T-cell (primary cell): Measurements from ENCODE around the gene SPAM1. TPM values are rescaled to one million over a fixed set of nuclear protein-coding genes. Genes with fewer than 3 reads are reported as not detected.
"Not testable (repeated sequence)": the region's sequence is repeated elsewhere in the genome, so short reads cannot be mapped to it uniquely, and the experiment has no call there.

Source experiments
- ATAC-seq, 4 experiments: fragments of 200-7000 bp in 3 of 4; fragments of 150-1000 bp in 1 of 4; cut with Tn5 transposase; replicated peaks in 1 of 4; 1 replicate in 3 of 4; 2 replicates in 1 of 4; pipeline ENCODE4 v1.10.0; 2021; ENCODE audit warnings: moderate library complexity in 3 of 4, mild to moderate bottlenecking in 2 of 4, moderate number of reproducible peaks in 1 of 4
- CTCF ChIA-PET, 2 donors: fragments of 300-600 bp; sonication (Branson Sonifier 250); formaldehyde crosslinking; loops; one replicate each; lab custom pipeline; 2022; ENCODE audit warnings: antibody characterized with exemption in 2 of 2; lab: Charles Lee
- POLR2A ChIA-PET, 2 donors: fragments of 300-600 bp; sonication (Branson Sonifier 250); formaldehyde crosslinking; loops; one replicate each; lab custom pipeline; 2022; ENCODE audit warnings: antibody characterized with exemption in 2 of 2; lab: Charles Lee
- DNase-seq, 35 experiments: peaks; one replicate each; pipeline versions ENCODE4 v3.0.0 to v3.0.0-alpha.2; 2013 to 2023
- H3K27ac ChIP-seq: one replicate; pipeline ENCODE4 v1.5.1; 2013; ENCODE audit warnings: low read length
- H3K27me3 ChIP-seq, 2 experiments: replicated peaks in 1 of 2; 1 replicate in 1 of 2; 2 replicates in 1 of 2; pipeline versions ENCODE4 v1.6.1 to v1.7.0; 2013; ENCODE audit warnings: low read length in 1 of 2, mixed read lengths in 1 of 2; ENCODE audit not compliant: control insufficient read depth in 2 of 2, insufficient read depth in 2 of 2; ENCODE audit errors: extremely low read depth in 1 of 2
- H3K36me3 ChIP-seq, 2 donors: 1 replicate in 1 of 2; 2 replicates in 1 of 2; pipeline versions ENCODE4 v1.6.1 to v1.7.0; 2013; ENCODE audit warnings: low read length in 1 of 2; ENCODE audit not compliant: control insufficient read depth in 2 of 2, insufficient read depth in 1 of 2; ENCODE audit errors: extremely low read depth in 1 of 2
- H3K4me1 ChIP-seq, 2 experiments: 1 replicate in 1 of 2; 2 replicates in 1 of 2; pipeline versions ENCODE4 v1.6.1 to v1.7.0; 2013; ENCODE audit warnings: low read length in 2 of 2, mixed read lengths in 1 of 2; ENCODE audit not compliant: insufficient read depth in 2 of 2, control insufficient read depth in 1 of 2; ENCODE audit errors: extremely low read depth in 1 of 2
- H3K4me3 ChIP-seq, 2 donors: 1 replicate in 1 of 2; 2 replicates in 1 of 2; pipeline versions ENCODE4 v1.5.1 to v1.7.0; 2013; ENCODE audit warnings: mild to moderate bottlenecking in 2 of 2, low read length in 1 of 2, moderate library complexity in 1 of 2; ENCODE audit not compliant: control insufficient read depth in 1 of 2; ENCODE audit errors: extremely low read depth in 1 of 2
- H3K9me3 ChIP-seq: 2 replicates; pipeline ENCODE4 v1.7.0; 2013
- H3K27ac Mint-ChIP-seq, 2 donors: one replicate each; pipeline ENCODE4 v1.8.0; 2020 to 2021; ENCODE audit warnings: mild to moderate bottlenecking in 2 of 2, mixed read lengths in 2 of 2
- H3K27me3 Mint-ChIP-seq, 2 donors: one replicate each; pipeline ENCODE4 v1.8.0; 2021 to 2022; ENCODE audit warnings: mixed read lengths in 2 of 2
- H3K36me3 Mint-ChIP-seq: one replicate; pipeline ENCODE4 v1.8.0; 2021; ENCODE audit warnings: mixed read lengths
- H3K4me1 Mint-ChIP-seq, 3 donors: one replicate each; pipeline ENCODE4 v1.8.0; 2020 to 2022; ENCODE audit warnings: mixed read lengths in 3 of 3, mild to moderate bottlenecking in 1 of 3
- H3K4me3 Mint-ChIP-seq, 3 donors: one replicate each; pipeline ENCODE4 v1.8.0; 2020 to 2022; ENCODE audit warnings: mild to moderate bottlenecking in 3 of 3, mixed read lengths in 3 of 3, moderate library complexity in 3 of 3
- H3K9me3 Mint-ChIP-seq, 3 donors: one replicate each; pipeline ENCODE4 v1.8.0; 2020 to 2022; ENCODE audit warnings: mixed read lengths in 3 of 3
- WGBS: methylation state at CpG from one replicate; pipeline ENCODE4 v1.1.5; 2013; ENCODE audit warnings: missing lambda C conversion rate; ENCODE audit not compliant: insufficient coverage; 5-methylcytosine and 5-hydroxymethylcytosine counted together
- total RNA-seq, 35 experiments: library from RNA in 6 of 35; stranded (reverse) in 6 of 35; fragments of 120-200 nt in 1 of 35; gene quantifications; one replicate each; pipeline versions ENCODE4 v1.2.1 to v1.2.4 and lab custom pipeline; 2013 to 2026

The SPAM1 gene
- total RNA-seq, 5 donors from 2014 or later (not counting 1 experiment from before 2014, with no cell fraction given), result not detected

DNA sequence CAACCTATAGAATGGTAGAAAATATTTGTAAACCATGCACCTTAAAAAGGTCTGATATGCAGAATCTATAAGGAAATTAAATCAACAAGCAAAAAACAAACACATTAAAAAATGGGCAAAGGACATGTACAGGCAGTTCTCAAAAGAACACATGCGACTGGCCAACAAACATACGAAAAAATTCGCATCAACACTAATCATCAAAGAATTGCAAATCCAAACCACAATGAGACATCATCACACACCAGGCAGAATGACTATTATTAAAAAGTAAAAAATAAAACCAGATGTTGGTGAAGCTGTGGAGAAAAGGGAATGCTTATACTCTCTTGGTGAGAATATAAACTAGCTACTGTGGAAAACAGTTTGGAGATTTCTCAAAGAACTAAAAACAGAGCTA, 74.7 kb downstream of the SPAM1 start:
- no peaks in the 10 kb centered on the region for H3K4me1 ChIP-seq
- CTCF ChIA-PET, result interaction anchor here in 1 of 2 donors (0.6 kb wide), 1 partner anchor 155 kb away, joined by 3 read pairs; the partner anchor contains the start of gene HYAL4
- Mint-ChIP-seq H3K4me1 (no peaks in the 10 kb centered on the region), H3K27me3 (no peaks in the 10 kb centered on the region), H3K4me3 (no peak overlapping the region), H3K9me3 (peaks cover 3 to 23% (median 22%) of the 10 kb centered on the region in 3 donors), H3K27ac (no peak overlapping the region), H3K36me3 (no peaks in the 10 kb centered on the region)
- WGBS, result no CpG with 5 or more reads among the region's 3 CpGs
- no peak overlapping the region for H3K27ac ChIP-seq
- no peaks in the 10 kb centered on the region for H3K9me3 ChIP-seq
- H3K4me3 ChIP-seq, result no peak overlapping the region
- POLR2A ChIA-PET, result no interaction called here
- no peaks in the 10 kb centered on the region for H3K36me3 ChIP-seq
- ATAC-seq (no peak), DNase-seq (no peak)
- no peaks in the 10 kb centered on the region for H3K27me3 ChIP-seq

DNA sequence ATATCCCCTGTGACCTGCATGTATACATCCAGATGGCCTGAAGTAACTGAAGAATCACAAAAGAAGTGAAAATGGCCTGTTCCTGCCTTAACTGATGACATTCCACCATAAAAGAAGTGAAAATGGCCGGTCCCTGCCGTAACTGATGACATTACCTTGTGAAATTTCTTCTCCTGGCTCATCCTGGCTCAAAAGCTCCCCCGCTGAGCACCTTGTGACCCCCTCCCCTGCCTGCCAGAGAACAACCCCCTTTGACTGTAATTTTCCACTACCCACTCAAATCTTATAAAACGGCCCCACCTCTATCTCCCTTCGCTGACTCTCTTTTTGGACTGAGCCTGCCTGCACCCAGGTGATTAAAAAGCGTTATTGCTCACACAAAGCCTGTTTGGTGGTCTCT, 83.3 kb downstream of the SPAM1 start:
- H3K4me3 ChIP-seq, POLR2A ChIA-PET, H3K4me3 Mint-ChIP-seq, H3K36me3 ChIP-seq, H3K36me3 Mint-ChIP-seq, H3K4me1 Mint-ChIP-seq, H3K27me3 Mint-ChIP-seq, H3K27ac Mint-ChIP-seq, ATAC-seq, H3K4me1 ChIP-seq, H3K27ac ChIP-seq, CTCF ChIA-PET, H3K9me3 Mint-ChIP-seq, DNase-seq, H3K27me3 ChIP-seq, H3K9me3 ChIP-seq: not testable (repeated sequence)
- 65% methylated on average over 6 of the region's 6 CpGs for WGBS

DNA sequence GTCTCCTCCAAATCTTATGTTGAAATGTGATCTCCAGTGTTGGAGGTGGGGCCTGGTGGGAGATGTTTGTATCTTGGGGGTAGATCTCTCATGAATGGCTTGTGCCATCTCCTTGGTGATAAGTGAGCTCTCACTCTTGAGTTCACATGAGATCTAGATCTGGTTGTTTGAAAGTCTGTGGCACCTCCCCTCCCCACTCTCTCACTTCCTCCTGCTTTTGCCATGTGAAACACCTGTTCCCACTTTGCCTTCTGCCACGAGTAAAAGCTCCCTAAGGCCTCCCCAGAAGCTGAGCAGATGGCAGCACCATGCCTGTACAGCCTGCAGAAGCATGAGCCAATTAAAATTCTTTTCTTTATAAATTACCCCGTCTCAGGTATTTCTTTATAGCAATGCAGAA, 84.3 kb downstream of the SPAM1 start:
- Mint-ChIP-seq H3K27me3 (peaks cover 3 to 6% of the 10 kb centered on the region in 2 donors), H3K4me1 (no peaks in the 10 kb centered on the region), H3K4me3 (no peak overlapping the region), H3K36me3 (no peaks in the 10 kb centered on the region), H3K9me3 (peaks cover 3 to 8% (median 3%) of the 10 kb centered on the region in 3 donors), H3K27ac (peak overlapping the region in 1 of 2 donors; percentile 65)
- no peaks in the 10 kb centered on the region for H3K9me3 ChIP-seq
- no peaks in the 10 kb centered on the region for H3K4me1 ChIP-seq
- no peaks in the 10 kb centered on the region for H3K36me3 ChIP-seq
- no peak for DNase-seq
- peaks cover 0 to 5% of the 10 kb centered on the region in 2 experiments for H3K27me3 ChIP-seq
- ChIA-PET POLR2A (no interaction called here), CTCF (no interaction called here)
- no peak for ATAC-seq
- H3K4me3 ChIP-seq, result no peak overlapping the region
- 14% methylated on average over 1 of the region's 2 CpGs for WGBS
- H3K27ac ChIP-seq, result no peak overlapping the region

Other genes starting within 250 kb of the SPAM1 start
- 10 to 100 TPM in 2 of 5 donors, 1 to 10 TPM in 3; 9.1 to 12.2 (median 9.8) TPM for gene WASL, start 176.2 kb upstream of the SPAM1 start, total RNA-seq
- not detected for gene HYAL4, start 80.1 kb upstream of the SPAM1 start, total RNA-seq
- gene TMEM229A, start 107.8 kb downstream of the SPAM1 start, total RNA-seq, result not detected